Measurements from ENCODE around the gene PAX3.

PAX3 gene

GRCh38 chr2:222270396-222270795 lies 28.4 kb downstream of the PAX3 start:
- no peak for DNase-seq (ENCODE audit: low read depth in 2 of 2)

- DNase-seq (ENCODE audit: low read depth in 2 of 2) = no peak
Measured at GRCh38 chr2:222269132-222269531, 29.7 kb downstream of the PAX3 start.

GRCh38 chr2:222268311-222268990 lies 30.3 kb downstream of the PAX3 start:
- no peak for DNase-seq (ENCODE audit: low read depth in 2 of 2)

GRCh38 chr2:222264791-222265320 lies 33.9 kb downstream of the PAX3 start:
- DNase-seq (ENCODE audit: low read depth in 2 of 2) = no peak

- DNase-seq (ENCODE audit: low read depth in 2 of 2) = no peak
Measured at GRCh38 chr2:222261504-222261903, 37.3 kb downstream of the PAX3 start.

GRCh38 chr2:222257645-222258044 lies 41.2 kb downstream of the PAX3 start:
- DNase-seq (ENCODE audit: low read depth in 2 of 2) = no peak

- DNase-seq (ENCODE audit: low read depth in 2 of 2) = no peak
Measured at GRCh38 chr2:222256250-222256649, 42.5 kb downstream of the PAX3 start.

GRCh38 chr2:222255090-222255489 lies 43.7 kb downstream of the PAX3 start:
- no peak for DNase-seq (ENCODE audit: low read depth in 2 of 2)

GRCh38 chr2:222250313-222250712 lies 48.5 kb downstream of the PAX3 start:
- DNase-seq (ENCODE audit: low read depth in 2 of 2) = no peak

GRCh38 chr2:222249444-222249843 lies 49.4 kb downstream of the PAX3 start:
- no peak for DNase-seq (ENCODE audit: low read depth in 2 of 2)

- DNase-seq (ENCODE audit: low read depth in 2 of 2) = no peak
Measured at GRCh38 chr2:222248818-222249217, 50.0 kb downstream of the PAX3 start.

- DNase-seq (ENCODE audit: low read depth in 2 of 2) = no peak
Measured at GRCh38 chr2:222248256-222248655, 50.5 kb downstream of the PAX3 start.

GRCh38 chr2:222242532-222242931 lies 56.3 kb downstream of the PAX3 start:
- DNase-seq (ENCODE audit: low read depth in 2 of 2) = no peak

- DNase-seq (ENCODE audit: low read depth in 2 of 2) = no peak
Measured at GRCh38 chr2:222241128-222241870, 57.5 kb downstream of the PAX3 start.

GRCh38 chr2:222240676-222241049 lies 58.1 kb downstream of the PAX3 start:
- no peak for DNase-seq (ENCODE audit: low read depth in 2 of 2)

- no peak for DNase-seq (ENCODE audit: low read depth in 2 of 2)
Measured at GRCh38 chr2:222239945-222240675, 58.7 kb downstream of the PAX3 start.

- DNase-seq (ENCODE audit: low read depth in 2 of 2) = no peak
Measured at GRCh38 chr2:222239091-222239490, 59.7 kb downstream of the PAX3 start.

- DNase-seq (ENCODE audit: low read depth in 2 of 2) = no peak
Measured at GRCh38 chr2:222238072-222238471, 60.7 kb downstream of the PAX3 start.

- no peak for DNase-seq (ENCODE audit: low read depth in 2 of 2)
Measured at GRCh38 chr2:222232839-222233238, 66.0 kb downstream of the PAX3 start.

GRCh38 chr2:222232372-222232771 lies 66.4 kb downstream of the PAX3 start:
- no peak for DNase-seq (ENCODE audit: low read depth in 2 of 2)

GRCh38 chr2:222228054-222228453 lies 70.7 kb downstream of the PAX3 start:
- DNase-seq (ENCODE audit: low read depth in 2 of 2) = no peak

- no peak for DNase-seq (ENCODE audit: low read depth in 2 of 2)
Measured at GRCh38 chr2:222218786-222219185, 80.0 kb downstream of the PAX3 start.

GRCh38 chr2:222217712-222218111 lies 81.1 kb downstream of the PAX3 start:
- no peak for DNase-seq (ENCODE audit: low read depth in 2 of 2)
